ENCODE results near the gene TNFRSF12A. TPM values are rescaled to one million over a fixed set of nuclear protein-coding genes. Genes with fewer than 3 reads are reported as not detected.

Gene TNFRSF12A
- total and polyA plus RNA-seq, 9 of the 15 experiments (the other 6 are each of a cell fraction or from before 2014, with no cell fraction given): 0.41 to 61.8 (median 26.5) TPM

- Histone ChIP-seq H3K4me2 (ENCODE audit: insufficient read depth, low read length) (no peak overlapping the region), H3K4me3 (no peak overlapping the region), H3K9me1 (ENCODE audit: control insufficient read depth, insufficient read depth, low read length) (no peaks in the 10 kb centered on the region), H3K27me3 (ENCODE audit: control insufficient read depth in 2 of 2, insufficient read depth in 2 of 2, low read length in 2 of 2) (no peaks in the 10 kb centered on the region), H3K27ac (ENCODE audit: extremely low read depth, low read depth, low read length) (no peak overlapping the region), H3K9ac (ENCODE audit: insufficient read depth in 1 of 2, low read depth in 2 of 2, low read length in 2 of 2) (no peak overlapping the region), H3K4me1 (replicated peaks in 1 of 2; ENCODE audit: control insufficient read depth in 2 of 2, insufficient read depth in 2 of 2, low read length in 2 of 2) (peaks cover 8 to 41% of the 10 kb centered on the region in 2 experiments), H4K20me1 (replicated peaks; ENCODE audit: control insufficient read depth, insufficient read depth, low read length) (no peaks in the 10 kb centered on the region), H3K79me2 (ENCODE audit: control insufficient read depth, insufficient read depth, low read length) (no peaks in the 10 kb centered on the region; the same call in 2 of the 3 replicates), H3K9me3 (replicated peaks; ENCODE audit: control insufficient read depth, insufficient read depth, low read depth, low read length) (no peaks in the 10 kb centered on the region), H2AFZ (ENCODE audit: low read depth, low read length) (no peak overlapping the region), H3K36me3 (ENCODE audit: control insufficient read depth, insufficient read depth, low read length) (no peaks in the 10 kb centered on the region)
- ATAC-seq (no peak), FAIRE-seq (no peak), DNase-seq (ENCODE audit: extremely low read depth in 1 of 4, low spot score in 3 of 4) (no peak)
- ChIA-PET CTCF (ENCODE audit: low intra/inter-chr PET ratio) (interaction anchor here (0.6 kb wide), 1 partner anchor 33 kb away, joined by 3 read pairs; no protein-coding TSS in a partner anchor), POLR2A (interaction anchor here (0.6 to 1.1 kb wide), 5 partner anchors 40 to 201 kb away, joined by 3 to 7 read pairs (median 3); partner anchors contain the start of genes HCFC1R1 and THOC6)
- intact Hi-C loops (cut with micrococcal nuclease) (no loop called here), in situ Hi-C loops (cut with MboI) (no loop called here)
- no TSS peak for BruUV-seq (replicated peaks)
- 72% methylated on average over 8 of the region's 8 CpGs for WGBS (ENCODE audit: insufficient coverage, low coverage, missing lambda C conversion rate)
- no peak for TF ChIP-seq NR0B1 (IDR thresholded peaks at IDR 0.05; ENCODE audit: partially characterized antibody)
- peak; percentile 88 for TF ChIP-seq CEBPG (CRISPR knock-in tag; IDR thresholded peaks at IDR 0.05)
- peak; percentile 43 to 92 for TF ChIP-seq CEBPG (tag; conservative IDR thresholded peaks at IDR 0.05 in 1 of 2, IDR thresholded peaks at IDR 0.05 in 1 of 2)
- no peak for TF ChIP-seq NCOR1 (IDR thresholded peaks at IDR 0.05)
- 0 out of 2 replicates have a peak, but pooled peaks have one; percentile 28 for TF ChIP-seq ATF7 (IDR thresholded peaks at IDR 0.05)
- no peak for TF ChIP-seq ZBTB8A (IDR thresholded peaks at IDR 0.05; ENCODE audit: partially characterized antibody)
- TF ChIP-seq ZNF785 (CRISPR knock-in tag; IDR thresholded peaks at IDR 0.05): no peak
- no peak for TF ChIP-seq ZBTB7A (IDR thresholded peaks at IDR 0.05; ENCODE audit: borderline replicate concordance, control insufficient read depth, low read depth, low read length)
- TF ChIP-seq NR2F6 (CRISPR knock-in tag; IDR thresholded peaks at IDR 0.05): no peak
- peak; percentile 85 for TF ChIP-seq ATF3 (IDR thresholded peaks at IDR 0.05)
- TF ChIP-seq ATF3 (CRISPR knock-in tag; conservative IDR thresholded peaks at IDR 0.05): no peak
- TF ChIP-seq CXXC5 (CRISPR knock-in tag; IDR thresholded peaks at IDR 0.05): no peak
- no peak for TF ChIP-seq CREM (IDR thresholded peaks at IDR 0.05; ENCODE audit: low read depth)
- TF ChIP-seq ERF (CRISPR knock-in tag; IDR thresholded peaks at IDR 0.05): no peak
- no peak for TF ChIP-seq ZFP1 (CRISPR knock-in tag; IDR thresholded peaks at IDR 0.05)
- TF ChIP-seq ZNF175 (CRISPR knock-in tag; IDR thresholded peaks at IDR 0.05; ENCODE audit: low read depth): peak; percentile 58; the same call in 1 of the 2 replicates
- TF ChIP-seq EP300 (IDR thresholded peaks at IDR 0.05; ENCODE audit: low read length): no peak
- no peak for TF ChIP-seq HMG20A (CRISPR knock-in tag; conservative IDR thresholded peaks at IDR 0.05)
These were observed 43.6 kb downstream of the TNFRSF12A start for GRCh38 chr16:3063625-3064386.

All from K562 (cell line).